Stimulated activated CD4-positive, alpha-beta T cell treated with anti-CD3 and anti-CD28 coated beads, TNF-alpha, amount 100 ng/mL, for 24 hours (primary cell): Measurements from ENCODE around the gene PRDM15.

Experiments
- DNase-seq, 3 experiments: peaks; one replicate each; pipeline ENCODE4 v3.0.0-alpha.2; 2020; ENCODE audit warnings: low read depth in 3 of 3

The PRDM15 gene

GRCh38 chr21:41913230-41913629, 34.1 kb upstream of the PRDM15 start:
- DNase-seq: no peak

DNA sequence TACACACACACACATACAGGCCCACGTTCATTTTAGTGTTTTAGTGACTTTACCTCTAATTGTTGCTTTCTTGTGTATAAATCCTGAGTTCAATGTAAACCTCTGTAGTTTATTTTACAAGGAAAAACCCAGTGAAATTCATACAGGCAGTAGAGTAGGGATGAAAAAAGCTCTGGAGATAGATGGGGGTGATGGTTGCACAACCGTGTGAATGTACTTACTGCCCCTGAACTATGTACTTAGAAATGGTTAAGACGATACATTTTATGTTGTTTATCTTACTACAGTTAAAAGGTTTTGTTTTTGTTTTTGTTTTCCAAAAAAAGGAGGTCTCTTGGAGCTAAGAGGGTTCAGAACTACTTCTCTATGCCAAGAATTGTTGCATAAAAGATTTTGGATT, 29.7 kb upstream of the PRDM15 start:
- no peak for DNase-seq

DNA sequence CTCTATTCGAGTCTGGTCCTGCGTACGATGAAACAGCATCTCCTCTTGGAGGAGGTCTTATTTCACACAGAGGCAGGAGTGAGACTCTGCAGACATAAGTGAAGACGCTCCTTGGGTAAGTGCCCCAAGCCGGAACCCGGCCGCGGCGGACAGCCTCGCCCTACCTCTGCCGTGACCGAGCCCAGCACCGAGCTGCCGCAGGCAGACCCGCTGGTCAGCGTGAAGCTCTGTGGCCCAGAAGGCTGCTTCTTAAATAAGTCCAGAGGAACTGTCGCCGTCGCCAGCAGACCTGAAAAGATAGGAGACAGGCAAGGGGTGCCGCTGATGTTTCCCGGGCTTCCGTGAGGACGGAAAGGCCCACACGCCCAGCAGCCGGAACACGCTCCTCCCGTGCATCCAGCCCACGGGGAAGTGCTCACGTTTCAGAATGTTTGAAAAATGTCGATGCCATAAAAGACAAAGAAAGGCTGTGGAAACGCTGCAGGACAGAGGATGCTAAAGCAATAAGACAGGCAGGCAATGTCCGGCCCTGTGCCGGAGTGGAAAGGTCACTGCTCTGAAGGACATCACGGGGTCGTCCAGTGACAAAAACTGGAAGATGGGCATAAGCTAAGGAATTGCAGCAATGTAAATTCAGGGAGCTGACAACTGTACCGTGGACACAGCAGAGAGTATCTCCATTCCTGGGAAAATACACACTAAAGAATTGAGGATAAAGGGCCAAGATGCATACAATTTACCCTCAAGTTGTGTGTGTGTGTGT, 28.5 kb upstream of the PRDM15 start:
- no peak for DNase-seq

- no peak for DNase-seq
Measured at GRCh38 chr21:41906770-41907169, 27.6 kb upstream of the PRDM15 start.

DNA sequence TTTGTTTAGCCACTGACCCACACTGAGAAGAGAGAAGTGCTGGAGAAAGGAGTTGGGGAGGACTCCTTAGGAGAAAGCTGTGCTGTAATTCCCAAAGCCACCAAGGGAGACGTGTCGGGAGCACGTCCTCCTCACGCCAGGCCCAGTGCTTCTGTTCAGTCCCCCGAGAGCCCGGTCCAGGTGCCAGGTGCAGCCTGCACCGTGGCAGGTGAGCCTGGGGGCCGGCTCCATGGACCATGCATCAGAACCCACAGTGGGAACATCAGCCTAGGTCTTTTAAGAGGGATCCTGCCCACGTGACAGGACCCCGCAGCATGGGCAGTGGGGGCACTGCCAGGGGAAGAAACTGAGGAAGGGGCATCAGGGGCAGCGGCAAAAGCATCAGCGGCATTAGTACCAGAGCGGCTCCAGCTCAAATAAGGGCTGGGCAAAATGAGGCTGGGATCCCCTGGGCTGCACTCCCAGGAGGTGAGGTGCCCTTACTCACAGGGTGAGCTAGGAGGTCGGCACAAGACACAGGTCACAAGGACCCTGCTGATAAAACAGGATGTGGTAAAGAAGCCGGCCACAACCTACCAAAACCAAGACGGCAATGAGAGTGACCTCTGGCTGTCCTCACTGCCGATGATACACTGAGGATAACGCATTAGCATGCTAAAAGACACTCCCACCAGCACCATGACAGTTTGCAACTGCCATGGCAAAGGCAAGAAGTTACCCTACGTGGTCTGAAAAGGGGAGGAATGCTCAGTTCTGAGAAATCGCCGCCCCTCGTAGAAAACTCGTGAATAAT, 24.6 kb upstream of the PRDM15 start:
- DNase-seq: no peak

GRCh38 chr21:41902946-41903345, 23.8 kb upstream of the PRDM15 start:
- DNase-seq: no peak

DNA sequence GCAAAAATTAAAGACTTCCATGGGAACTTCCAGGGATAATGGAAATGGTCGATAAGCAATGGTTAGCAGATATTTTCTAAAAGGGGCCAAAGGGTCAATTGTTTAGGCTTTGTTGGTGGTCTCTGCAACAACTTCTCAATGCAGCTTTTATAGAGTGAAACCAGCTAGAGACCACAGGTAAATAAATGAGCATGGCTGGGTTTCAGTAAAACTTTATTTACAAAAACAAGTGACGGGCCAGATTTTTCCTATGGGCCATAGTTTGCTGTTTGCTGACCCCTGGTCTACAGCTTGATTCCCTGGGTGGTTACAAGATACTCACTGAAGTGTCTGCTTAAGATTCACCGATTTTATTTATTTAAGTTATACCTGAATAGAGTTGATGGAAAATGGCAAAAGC, 22.6 kb upstream of the PRDM15 start:
- DNase-seq: no peak

DNA sequence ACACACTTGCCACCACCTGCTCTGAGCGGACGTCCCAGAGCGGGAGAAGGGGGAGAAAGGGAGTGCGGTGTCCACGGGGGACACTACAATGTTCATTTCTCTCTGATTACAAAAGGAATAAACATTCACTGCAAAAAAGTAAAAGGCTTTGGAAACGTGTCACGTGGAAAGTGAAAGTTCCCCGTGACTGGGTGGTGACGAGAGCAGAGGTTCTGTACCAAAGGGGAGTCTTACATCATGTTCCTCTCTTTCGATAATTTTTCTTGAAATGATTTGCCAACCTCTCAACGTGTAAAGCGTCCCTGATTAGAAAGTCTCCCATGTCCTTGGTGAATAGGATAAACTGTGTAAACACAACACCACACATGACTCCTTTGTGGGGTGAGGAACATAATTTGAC, 22.0 kb upstream of the PRDM15 start:
- peak in 2 of 3 experiments; percentile 14 to 54 for DNase-seq

DNA sequence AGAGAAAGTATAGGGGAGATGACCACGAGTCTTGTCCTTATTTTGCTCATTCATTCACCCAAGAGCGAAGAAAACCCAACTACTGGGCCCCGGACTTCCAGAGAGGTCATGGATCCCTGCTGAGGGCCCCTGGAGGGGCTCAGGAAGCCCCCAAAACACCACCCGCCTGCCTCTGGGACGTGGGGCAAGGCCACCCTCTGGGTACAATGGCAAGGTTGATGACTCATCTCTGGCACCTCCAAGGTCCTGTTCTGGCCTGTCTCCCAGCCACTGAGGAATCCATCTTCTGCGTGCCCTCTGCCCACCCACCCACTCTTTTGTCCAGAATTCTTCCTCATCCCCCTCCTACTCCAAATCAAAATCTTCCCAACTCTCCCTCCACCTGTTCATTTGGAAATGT, 21.3 kb upstream of the PRDM15 start:
- no peak for DNase-seq

DNA sequence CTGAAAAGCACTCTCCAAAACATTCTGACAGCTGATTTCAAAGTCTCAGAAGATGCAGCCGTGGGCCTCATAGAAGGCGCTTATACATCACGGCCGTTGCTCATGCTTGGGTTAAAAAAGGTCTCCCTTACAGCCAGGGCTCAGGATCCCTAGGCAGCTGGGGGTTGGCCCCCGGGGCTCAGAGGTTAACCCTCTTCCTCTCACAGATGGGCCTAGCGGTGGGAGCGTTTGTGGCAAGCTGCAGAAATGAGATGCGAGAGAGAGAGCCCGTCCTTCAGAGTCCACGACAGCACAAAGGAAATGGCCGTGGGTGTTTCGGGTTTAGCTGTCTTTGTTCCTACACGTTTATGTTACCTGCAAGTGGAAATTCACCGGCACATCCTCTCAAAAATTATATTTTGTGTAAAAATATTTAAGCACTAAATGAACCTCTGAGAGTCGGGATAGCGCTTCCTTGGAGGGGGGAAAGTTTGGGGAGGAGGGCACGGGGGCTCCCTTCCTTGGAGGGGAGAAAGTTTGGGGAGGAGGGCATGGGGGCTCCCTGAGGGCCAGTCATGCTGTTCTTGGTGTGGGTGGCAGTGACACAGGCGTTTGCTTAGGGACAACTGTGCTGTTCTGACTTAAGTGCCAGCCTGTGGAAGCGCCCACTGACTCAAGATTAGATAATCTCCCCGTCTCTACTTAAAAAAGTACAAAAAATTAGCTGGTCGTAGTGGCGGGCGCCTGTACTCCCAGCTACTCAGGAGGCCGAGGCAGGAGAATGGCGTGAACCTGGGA, 20.5 kb upstream of the PRDM15 start:
- peak in 2 of 3 experiments; percentile 20 to 70 for DNase-seq

DNA sequence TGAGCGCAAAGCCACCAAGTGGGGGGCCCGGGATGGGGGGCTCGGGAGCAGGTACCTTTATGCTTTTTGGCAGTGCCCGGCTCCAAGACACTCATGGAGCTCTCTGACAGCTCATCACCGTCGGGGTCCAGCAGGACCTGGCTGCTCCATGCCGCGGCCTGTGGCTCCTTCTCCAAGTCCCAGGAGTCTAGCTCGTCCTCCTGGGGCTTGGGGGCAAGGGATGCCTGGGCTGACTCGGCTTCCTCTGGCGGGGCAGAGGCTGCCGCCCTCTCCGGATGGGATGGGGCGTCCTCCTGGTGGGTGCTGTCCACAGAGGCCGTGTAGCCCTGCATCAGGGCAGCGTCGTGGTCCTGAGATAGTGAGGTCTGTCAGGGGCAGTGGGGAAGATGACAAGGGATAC, 19.9 kb upstream of the PRDM15 start:
- DNase-seq: no peak

DNA sequence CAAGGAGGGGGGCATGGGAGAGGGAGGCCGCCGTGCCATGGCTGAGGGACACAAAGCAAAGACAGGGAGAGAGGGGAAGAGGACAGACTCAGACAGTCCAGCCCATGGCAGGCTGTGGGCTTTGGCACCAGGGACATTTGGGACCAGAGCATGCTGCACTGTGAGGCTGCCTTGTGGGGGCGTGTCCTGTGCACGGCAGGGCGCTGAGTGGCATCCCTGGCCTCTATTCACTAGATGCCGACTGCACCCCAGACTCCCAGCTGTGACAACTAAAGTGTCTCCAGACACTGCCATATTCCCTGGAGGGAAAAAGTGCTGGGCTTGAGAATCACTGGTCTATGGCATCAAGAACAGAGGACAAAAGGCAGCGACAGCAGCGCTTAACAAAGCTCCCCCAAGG, 18.6 kb upstream of the PRDM15 start:
- no peak for DNase-seq

- no peak for DNase-seq
Measured at GRCh38 chr21:41897047-41897669, 18.0 kb upstream of the PRDM15 start.

DNA sequence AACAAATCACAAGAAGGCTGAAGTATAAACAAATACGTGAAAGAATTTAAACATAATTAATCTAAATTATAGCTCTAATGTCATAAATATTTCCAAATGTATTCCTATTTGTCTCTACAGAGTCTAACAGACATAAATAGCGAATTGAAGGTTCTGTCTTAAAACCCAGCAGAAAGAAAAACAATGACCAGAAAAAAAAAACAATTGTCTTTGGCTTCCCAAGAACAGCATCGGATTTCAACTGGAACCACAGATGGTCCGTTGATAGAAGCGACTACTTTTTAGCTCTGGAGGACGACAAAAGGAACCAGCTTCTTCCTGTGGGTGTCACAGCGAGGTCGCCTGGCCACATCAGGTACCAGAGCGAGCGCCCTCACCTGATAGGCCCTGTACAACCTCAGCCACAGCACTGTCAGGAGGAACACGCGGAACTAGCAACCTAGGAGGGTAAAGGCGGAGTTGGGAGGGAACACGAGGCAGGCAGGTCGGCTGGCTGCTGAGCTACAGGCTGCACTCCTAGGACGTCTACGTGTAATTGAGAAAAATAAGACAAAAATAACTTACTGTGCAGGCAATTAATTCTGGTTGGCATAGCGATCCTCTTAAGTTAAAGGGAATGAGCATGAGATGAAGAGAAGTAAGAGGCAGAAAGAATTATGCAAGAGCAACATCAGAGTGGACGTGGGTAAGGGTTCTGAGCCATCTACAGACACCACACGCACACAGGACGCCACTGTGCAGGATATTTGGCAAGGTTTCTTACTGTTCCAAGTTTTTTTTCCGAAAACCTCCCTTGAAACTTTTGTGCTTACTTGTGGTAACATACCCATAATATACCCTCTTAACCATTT, 16.7 kb upstream of the PRDM15 start:
- DNase-seq: peak in 2 of 3 experiments; percentile 16 to 41

- no peak for DNase-seq
Measured at GRCh38 chr21:41894922-41895557, 15.9 kb upstream of the PRDM15 start.

GRCh38 chr21:41894511-41894910, 15.4 kb upstream of the PRDM15 start:
- DNase-seq: no peak

DNA sequence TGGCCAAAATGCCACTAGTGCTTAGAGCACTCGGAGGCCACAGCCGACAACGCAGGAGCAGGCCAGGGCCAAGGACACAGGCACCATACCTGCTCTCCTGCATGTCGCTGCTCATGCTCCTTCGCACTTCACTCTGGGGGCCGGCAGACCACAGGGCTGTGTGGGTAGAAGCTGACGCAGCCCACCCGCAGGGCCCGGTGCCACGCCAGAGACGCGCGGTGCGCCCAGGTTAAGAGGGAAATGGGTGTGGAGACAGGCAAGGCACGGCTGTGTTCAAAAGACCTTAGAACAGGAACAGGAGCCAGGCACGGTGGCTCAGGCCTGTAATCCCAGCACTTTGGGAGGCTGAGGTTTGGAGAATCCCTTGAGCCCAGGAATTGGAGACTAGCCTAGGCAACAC, 13.6 kb upstream of the PRDM15 start:
- DNase-seq: no peak

GRCh38 chr21:41891132-41891531, 12.0 kb upstream of the PRDM15 start:
- DNase-seq: no peak

DNA sequence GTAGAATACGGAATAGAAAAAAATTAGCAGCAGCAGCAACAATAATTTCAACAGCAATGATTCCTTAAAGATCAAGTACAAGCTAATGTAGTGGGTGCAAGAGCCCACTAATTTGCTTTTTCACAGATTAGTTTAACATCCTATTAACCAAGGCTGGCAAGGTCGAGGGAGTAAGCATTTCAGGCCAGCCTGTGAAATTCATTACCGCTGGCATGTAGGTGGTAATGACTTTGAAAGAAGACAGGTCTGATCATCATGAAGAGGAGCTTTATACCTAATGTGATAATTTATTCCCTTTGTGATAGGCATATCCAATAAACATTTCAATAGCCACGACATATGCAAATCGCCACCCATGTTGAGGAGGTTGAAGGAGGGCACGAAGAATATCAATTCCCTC, 11.2 kb upstream of the PRDM15 start:
- DNase-seq: no peak

DNA sequence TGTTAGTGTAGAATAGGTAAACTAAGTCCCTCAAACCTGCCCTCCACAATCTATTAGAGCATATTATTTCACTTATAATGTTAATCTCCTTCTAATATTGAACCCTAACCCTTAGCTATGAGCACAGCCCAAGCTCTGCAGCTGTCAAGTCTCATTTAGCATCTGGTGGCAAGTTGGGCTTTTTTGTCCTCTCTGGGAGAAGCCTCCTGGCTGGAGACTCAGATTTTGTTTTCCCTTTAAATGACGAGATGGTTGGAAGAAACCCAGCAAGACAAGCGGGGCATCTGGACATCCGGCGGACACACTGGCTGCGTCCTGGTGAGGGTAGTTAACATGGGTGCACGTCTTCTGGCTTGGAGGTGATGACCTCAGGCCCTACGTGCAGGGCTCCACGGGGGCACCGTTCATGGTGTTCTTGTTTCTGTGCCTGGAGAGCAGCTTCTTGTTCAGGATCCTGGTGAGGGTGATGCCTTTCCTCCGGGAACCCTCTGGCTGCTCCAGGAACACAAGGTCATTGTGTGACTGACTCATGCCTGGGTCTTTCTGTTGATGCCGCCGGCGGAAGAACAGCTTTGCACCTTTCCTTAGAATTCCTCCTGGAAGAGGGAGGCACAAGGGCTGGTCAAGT, 9.7 kb upstream of the PRDM15 start:
- DNase-seq: no peak
